GM23338 (cell line): ENCODE measurements around the gene C4BPA.

ENCODE experiments used
- CREB1 ChIP-seq: fragments of 250-450 bp; sonication (Bioruptor Pico); IDR thresholded peaks from 2 replicates; pipeline ENCODE4 v1.5.0; 2020; ENCODE audit warnings: low read depth, mild to moderate bottlenecking, moderate library complexity
- CTCF ChIP-seq, 2 experiments: fragments of 200-600 bp in 1 of 2; sonication (generic) in 1 of 2; conservative IDR thresholded peaks; 2 replicates each; pipeline versions ENCODE4 v1.5.1 to v1.6.1; 2016 to 2017; ENCODE audit warnings: antibody characterized with exemption in 2 of 2, low read depth in 2 of 2, mild to moderate bottlenecking in 2 of 2, moderate library complexity in 1 of 2
- EZH2phosphoT487 ChIP-seq: fragments of 200-600 bp; sonication (generic); IDR thresholded peaks from one replicate; pipeline ENCODE4 v1.8.1; 2018; ENCODE audit warnings: antibody characterized with exemption; ENCODE audit not compliant: unreplicated experiment
- POLR2AphosphoS5 ChIP-seq: IDR thresholded peaks from 2 replicates; pipeline ENCODE4 v1.6.1; 2016; ENCODE audit warnings: antibody characterized with exemption, low read depth
- REST ChIP-seq: IDR thresholded peaks from one replicate; pipeline ENCODE4 v1.6.1; 2018; ENCODE audit warnings: antibody characterized with exemption; ENCODE audit not compliant: unreplicated experiment

- TF ChIP-seq CTCF (conservative IDR thresholded peaks at IDR 0.05; ENCODE audit: low read depth in 2 of 2) (no peak), CREB1 (CRISPR knock-in tag) (no peak), REST (no peak), POLR2AphosphoS5 (no peak), EZH2phosphoT487 (no peak)
Observed at GRCh38 chr1:207101720-207102119, 2.3 kb upstream of the C4BPA start.
